ENCODE results near the gene DHRS4. TPM values are rescaled to one million over a fixed set of nuclear protein-coding genes. Genes with fewer than 3 reads are reported as not detected.
"Not testable (repeated sequence)": the region's sequence is repeated elsewhere in the genome, so short reads cannot be mapped to it uniquely, and the experiment has no call there.

The DHRS4 gene
- polyA plus RNA-seq, 12 donors = 9.8 to 56.4 (median 15.7) TPM; not detected in 1

DNA sequence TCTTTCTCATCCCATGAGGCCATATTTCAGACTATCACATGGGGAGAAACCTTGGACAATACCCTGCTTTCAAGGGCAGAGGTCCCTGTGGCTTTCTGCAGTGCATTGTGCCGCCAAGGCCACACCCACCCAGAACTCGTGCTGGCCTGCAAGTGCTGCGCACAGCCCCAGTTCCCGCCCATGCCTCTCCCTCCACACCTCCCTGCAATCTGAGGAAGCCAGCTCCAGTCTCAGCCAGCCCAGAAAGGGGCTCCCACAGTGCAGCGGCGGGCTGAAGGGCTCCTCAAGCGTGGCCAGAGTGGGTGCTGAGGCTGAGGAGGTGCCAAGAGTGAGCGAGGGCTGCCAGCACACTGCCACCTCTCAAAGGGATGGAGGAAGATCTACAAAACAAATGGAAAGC lies 19.6 kb downstream of the DHRS4 start:
- DNase-seq = not testable (repeated sequence)

DNA sequence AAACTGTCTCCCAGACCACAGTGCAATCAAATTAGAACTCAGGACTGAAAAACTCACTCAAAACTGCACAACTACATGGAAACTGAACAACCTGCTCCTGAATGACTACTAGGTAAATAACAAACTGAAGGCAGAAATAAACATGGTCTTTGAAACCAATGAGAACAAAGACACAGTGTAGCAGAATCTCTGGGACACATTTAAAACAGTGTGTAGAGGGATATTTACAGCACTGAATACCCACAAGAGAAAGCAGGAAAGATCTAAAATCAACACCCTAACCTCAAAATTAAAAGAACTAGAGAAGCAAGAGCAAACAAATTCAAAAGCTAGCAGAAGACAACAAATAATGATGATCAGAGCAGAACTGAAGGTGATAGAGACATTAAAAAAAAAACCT lies 20.5 kb downstream of the DHRS4 start:
- not testable (repeated sequence) for DNase-seq

DNA sequence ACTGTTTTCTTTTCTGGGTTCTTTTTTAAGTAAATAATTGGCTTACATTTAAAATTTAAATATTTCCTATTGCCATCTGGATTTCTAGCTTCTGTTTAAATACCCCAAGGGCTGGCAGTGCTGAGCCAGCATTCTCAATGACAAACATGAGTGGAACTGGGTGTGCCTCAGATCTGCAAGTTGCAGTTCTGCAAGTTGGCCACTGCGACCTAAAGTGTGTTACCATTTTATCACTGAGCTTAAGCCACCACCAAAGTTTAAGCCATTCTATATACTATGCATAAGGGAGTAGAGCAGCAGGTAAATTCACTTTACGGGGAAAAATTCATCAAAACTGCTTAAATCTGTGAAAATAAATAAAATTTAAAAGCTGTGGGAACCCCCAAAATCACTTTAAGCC lies 23.6 kb downstream of the DHRS4 start:
- DNase-seq = not testable (repeated sequence)

DNA sequence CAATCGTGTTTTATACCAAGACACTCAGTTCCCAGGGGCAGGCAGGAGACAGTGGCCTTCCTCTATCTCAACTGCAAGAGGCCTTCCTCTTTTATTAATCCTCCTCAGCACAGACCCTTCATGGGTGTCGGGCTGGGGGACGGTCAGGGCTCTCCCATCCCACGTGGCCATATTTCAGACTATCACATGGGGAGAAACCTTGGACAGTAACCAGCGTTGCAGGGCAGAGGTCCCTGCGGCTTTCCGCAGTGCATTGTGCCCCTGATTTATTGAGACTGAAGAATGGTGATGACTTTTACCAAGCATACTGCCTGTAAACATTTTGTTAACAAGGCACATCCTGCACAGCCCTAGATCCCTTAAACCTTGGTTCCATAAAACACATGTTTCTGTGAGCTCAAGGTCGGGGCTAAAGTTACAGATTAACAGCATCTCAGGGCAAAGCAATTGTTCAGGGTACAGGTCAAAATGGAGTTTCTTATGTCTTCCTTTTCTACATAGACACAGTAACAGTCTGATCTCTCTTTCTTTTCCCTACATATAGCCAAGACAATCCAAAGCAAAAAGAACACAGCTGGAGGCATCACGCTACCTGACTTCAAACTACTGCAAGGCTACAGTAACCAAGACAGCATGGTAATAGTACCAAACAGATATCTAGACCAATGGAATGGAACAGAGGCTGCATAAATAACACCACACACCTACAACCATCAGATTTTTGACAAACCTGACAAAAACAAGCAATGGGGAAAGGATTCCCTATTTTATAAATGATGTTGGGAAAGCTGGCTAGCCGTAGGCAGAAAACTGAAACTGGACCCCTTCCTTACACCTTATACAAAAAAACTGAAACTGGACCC lies 28.6 kb downstream of the DHRS4 start:
- not testable (repeated sequence) for DNase-seq

DNA sequence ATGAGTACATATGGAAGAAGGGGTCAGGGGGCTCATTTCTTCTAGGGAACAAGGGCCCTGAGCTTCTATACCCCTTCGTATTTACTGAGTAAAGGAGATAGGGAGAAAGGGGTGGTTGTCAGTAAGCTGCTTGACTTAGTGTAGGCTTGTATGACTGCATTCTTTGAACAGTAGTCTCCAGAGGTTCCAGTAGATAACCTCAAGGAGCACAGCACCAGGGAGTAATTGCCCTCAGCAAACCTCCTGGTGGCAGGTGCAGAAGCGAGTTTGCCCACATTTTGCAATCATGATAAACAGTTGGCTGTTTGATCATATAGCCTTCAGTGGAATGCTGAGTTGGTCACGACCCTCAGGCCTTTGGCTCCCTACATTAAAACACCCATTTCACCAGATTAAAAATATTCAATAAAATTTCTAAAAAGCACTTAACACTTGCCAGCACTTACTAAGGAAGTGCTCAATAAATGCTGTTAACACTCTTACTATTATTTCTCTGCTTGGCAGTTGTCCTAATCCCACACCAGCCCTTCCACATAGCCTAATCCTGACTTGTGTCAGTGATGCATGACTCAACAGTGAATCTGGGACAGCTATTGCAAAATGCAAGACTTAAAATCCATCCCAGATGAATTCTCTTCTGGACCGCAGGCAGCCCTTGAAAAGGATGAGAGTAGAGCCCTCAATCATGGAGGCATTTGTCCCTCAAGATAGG lies 31.5 kb downstream of the DHRS4 start:
- DNase-seq = no peak

DNA sequence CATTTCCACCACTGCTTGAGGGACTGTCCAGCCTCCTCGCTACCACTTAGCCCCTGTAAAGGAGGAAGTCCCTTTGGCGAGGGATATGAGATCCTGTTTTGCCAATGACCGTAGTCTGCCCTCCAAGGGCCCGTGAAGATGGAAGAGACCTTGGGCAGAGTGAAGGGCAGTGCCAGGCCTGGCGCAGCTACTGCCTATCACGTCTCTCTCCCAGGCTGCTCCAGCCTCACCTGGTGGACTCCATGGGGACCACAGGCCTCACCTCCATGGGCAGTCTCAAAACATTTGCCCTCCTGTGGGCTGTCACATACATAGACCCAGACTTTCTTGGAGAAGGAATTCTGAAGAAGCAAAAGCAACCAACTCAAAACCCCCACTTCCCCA lies 34.6 kb downstream of the DHRS4 start:
- DNase-seq = not testable (repeated sequence)

DNA sequence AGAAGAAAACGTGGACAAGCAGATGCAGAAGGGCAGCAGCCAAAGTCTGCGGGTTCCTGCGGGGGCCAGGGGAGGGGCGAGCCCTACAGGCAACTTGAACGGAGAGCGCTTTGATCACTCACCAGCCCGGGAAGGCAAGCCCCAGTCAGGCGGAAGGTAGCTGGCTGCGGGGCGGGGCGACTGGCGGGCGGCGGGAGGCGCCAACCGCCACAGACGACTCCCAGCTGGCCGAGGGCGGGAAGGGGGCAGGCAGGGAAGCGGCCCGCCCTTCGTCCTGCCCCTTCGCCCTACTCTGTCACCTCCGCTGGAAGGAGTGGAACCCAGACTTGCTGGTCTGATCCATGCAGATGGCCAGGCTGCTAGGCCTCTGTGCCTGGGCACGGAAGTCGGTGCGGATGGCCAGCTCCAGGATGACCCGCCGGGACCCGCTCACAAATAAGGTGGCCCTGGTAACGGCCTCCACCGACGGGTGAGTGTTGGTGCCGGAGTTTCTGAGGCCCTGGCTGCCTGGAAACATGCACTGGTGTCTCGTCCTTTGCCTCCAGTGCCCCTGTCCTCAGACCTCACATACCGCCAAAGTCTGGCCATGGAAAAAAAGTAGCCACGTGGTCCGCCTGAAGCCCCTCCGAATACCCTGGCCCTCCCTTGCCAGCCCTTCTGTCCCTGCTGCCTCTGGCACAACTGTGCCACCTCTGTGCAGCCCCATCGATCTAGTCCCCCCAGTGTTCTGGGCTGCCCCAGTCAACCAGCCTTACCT lies 35.2 kb downstream of the DHRS4 start, which contains the start of gene DHRS4L2:
Gene DHRS4L2 (plus strand): TSS at position 323 of the 757 bp plus-strand sequence. CDS start 19 bp downstream, at position 342.
- DNase-seq = peak; percentile 59

DNA sequence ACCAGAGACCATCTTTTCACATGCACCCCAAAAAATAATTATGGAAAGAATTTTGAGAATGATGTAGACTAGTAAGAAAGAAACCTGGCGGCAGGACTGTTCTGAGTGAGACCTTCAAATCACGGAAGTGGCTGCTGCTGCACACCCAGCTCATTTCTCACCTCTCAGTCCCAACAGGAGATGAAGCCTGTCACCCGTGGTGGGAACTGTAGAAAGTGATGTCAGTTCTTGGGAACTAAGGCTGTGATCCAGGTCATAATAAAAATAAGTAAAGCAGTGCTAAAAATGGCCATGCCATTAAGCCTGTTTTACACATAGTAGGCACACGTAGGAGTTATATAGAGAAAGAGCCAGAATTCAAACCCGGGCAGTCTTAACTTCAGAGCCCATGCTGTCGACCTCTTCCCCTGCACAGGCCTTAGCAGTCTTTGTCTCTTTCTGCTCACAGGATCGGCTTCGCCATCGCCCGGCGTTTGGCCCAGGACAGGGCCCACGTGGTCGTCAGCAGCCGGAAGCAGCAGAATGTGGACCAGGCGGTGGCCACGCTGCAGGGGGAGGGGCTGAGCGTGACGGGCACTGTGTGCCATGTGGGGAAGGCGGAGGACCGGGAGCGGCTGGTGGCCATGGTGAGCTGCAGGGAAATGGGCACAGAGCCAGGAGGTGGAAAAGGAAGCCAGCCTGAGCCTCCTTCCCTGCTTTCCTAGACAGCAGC lies 36.3 kb downstream of the DHRS4 start:
- not testable (repeated sequence) for DNase-seq

DNA sequence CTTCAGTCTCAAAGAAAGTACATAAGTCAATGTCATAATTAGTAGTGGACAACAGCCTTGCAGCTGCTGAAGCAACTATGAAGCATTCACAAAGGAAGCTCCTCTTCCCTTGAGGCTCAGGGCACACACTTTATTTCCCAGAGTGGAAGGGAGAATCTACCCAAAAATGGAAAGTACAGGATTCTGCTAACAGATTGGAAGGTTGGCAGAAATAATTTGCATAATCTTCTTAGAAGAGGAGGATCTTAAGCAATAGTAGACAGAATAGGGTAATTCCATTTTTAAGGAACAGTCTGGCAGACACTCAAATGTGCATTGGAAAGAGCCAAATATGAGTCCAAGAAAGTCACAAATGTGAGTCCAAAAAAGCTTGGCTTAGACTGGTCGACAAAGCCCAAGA lies 37.4 kb downstream of the DHRS4 start:
- DNase-seq = not testable (repeated sequence)

DNA sequence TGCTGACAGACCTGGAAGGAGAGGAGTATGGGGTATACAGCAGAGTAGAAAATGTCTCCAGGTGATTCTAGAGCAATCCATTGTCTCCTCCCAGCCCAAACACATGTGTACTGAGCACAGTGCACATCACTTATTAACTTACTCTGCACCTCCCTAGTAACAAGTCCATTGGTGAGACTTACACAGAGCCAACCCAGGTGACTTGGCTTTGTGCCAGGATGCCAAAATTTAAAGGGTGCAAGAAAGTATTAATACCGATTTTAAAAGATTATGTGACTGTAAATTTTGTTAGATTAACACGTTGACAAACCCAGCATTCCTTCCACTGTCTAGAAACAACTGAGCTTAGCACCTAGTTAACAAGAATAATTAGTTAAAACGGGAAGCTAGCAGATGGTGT lies 39.5 kb downstream of the DHRS4 start:
- DNase-seq = not testable (repeated sequence)

DNA sequence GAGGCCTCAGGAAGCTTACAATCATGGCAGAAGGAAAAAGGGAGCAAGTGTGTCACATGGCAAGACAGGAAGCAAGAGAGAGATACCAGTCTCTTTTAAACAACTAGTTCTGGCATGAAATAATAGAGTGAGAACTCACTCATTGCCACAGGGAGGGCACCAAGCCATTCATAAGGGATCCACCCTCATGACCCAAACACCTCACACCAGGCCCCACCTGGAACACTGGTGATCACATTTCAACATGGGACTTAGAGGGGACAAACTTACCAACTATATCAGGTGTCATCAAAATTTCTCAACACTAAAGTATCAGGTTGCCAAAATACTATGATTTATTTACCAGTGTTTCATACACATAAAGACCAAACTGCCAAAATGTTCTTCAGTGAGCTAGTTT lies 42.4 kb downstream of the DHRS4 start:
- not testable (repeated sequence) for DNase-seq

DNA sequence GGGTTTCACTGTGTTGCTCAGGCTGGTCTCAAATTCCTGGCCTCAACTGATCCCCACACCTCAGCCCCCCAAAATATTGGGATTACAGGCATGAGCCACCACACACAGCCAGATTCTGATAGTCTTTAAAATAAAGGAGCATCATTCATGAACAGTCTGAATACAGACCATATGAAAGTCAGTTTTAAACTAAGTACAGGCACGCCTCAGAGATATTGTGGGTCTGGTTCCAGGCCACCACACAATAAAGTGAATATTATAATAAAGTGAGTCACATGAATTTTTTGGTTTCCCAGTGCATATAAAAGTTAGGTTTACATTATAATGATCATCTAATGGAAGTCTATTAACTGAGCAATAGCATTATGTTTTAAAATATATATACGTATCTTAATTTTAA lies 43.3 kb downstream of the DHRS4 start:
- not testable (repeated sequence) for DNase-seq

DNA sequence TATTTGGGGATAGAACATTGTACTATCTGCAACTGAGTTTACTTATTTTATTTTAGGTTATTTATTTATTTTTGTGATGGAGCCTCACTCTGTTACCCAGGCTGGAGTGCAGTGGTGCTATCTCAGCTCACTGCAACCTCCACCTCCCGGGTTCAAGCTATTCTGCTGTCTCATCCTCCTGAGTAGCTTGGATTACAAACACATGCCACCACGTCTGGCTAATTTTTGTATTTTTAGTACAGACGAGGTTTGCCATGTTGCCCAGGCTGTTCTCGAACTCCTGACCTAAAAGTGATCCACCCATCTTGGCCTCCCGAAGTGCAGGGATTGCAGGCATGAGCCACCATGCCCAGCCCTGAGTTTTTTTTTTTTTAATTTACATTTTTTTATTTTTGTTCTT lies 46.1 kb downstream of the DHRS4 start:
- not testable (repeated sequence) for DNase-seq

DNA sequence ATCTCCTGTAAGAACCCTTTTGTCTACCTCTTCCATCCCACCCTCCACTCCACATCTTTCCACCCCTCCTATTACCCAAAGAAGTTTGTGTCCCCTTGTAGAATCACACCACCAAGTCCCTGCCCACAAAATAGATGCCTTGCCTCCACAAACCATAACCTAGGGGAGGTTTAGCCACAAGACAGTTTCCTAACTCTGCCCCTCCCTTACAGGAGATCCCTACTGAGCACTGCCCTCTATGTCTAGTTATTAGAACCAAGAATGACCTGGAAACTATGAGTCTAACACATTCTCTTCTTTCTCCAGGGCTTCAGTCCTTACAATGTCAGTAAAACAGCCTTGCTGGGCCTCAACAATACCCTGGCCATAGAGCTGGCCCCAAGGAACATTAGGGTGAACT lies 47.5 kb downstream of the DHRS4 start:
- not testable (repeated sequence) for DNase-seq

DNA sequence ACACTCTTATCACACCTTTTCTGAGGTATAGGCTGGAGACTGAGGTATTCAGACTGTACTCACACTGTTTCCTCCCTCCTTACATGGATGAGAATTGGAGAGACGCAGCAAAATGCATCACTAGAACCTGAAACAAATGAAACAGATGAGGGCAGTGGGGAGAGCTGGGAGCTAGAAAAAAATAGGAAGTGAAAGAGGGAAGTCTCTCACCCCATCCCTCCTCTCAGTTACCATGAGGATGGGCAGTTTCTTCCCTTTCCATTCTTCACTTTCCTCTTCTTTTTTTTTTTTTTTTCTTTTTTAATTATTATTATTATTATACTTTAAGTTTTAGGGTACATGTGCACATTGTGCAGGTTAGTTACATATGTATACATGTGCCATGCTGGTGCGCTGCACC lies 48.1 kb downstream of the DHRS4 start:
- DNase-seq = not testable (repeated sequence)

DNA sequence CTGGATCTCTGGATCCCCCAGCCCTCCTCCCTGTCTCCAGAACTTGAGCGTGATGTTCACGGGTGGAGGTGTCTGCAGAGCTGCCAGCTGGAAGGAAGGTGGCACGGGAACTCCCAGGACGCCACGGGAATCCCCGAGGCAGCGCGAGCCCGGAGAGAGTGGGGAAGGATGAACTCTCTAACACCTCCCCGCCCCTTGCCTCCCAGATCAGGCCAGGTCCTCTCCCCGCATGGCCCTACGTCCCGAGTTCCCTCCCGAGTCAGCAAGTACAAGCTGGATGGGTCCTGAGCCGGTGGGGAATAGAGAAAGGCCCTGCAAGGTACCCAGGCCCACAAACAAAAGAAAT lies 52.9 kb downstream of the DHRS4 start:
- DNase-seq = not testable (repeated sequence)

DNA sequence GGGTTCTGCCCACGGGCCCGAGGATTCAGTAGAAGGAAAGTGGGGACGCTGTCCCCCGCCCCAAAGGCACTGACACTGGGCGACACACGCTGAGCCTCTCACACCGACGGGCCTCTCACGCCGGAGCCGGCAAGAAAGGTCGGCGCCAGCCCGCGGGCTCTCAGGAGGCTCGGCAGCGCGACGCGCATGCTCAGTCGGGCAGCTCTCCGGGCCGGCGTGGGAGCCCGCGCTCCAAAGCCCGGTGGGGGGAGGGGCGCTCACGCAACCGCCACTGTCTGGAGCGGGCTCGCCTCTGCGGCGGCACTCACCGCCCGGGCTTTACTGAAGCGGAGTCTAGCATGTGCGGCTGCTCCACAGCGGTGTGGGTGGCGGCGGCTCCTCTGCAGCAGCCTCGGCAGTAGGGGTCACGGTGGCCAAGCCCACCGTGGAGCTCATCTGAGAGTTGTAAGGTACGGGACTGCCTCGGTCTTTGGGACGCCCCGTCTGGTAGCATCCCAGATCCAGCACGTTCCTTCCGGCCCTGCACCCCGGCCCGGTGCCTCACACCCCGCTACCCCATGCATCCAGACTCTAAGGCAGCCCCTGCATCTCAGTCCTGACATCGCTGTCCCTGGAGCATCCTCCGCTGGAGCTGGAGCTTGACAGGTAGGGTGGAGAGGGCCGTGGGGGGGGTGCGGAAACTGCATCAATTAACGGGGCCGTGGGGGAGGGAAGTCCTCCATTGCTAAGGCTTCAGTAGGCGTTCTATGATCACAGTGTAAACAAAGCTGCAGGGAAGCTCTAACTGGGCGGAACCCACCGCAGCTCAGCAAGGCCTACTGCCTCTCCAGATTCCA lies 53.5 kb downstream of the DHRS4 start:
- DNase-seq = not testable (repeated sequence)

DNA sequence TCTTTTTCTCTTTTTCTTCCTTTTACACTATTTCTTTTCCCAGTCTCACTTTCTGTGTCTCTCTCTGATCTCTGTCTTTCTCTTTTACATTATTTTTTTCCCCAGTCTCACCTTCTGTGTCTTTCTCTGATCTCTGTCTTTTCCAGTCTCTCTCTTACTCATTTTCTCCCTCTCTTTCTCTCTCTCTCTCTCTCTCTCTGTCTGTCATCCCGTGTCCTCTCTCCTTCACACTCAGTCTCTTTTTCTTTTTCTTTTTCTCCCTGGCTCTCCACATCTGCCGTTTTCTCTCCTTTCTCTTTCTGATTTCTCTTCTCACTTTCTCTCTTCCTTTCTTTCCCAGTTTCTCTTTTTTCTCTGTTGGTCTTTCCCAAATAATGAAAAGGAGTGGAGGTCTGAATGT lies 57.5 kb downstream of the DHRS4 start:
- no peak for DNase-seq

DNA sequence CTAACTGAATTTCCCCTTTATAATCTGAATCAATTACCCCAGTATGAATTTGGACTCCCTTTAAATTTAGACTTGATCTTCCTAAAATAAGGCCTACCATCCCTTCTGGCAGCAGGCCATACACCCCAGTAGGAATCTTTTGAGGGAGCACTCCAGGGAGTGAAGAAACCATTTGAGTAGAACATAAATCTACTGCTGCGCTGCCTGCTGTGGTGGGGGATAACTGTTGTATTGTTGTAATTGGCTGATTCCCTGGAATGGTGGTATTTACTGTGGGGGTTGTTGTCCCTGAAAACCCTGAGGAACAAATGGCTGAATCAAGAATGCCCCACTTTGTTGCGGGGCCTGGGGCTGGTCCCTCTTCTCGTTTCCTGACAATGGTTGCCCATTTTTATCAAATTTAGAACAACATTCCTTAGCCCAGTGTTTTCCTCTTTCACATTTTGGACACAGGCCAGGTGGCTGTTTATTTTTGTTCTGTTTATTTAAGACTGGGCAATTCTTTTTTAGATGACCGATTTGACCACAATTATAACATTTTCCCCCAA lies 59.2 kb downstream of the DHRS4 start:
- DNase-seq = not testable (repeated sequence)

Data from muscle of arm (tissue), 12 donors.